GM06990 (cell line): Measurements from ENCODE around the gene ELK4.

Source experiments
- DNase-seq: peaks from one replicate; pipeline ENCODE4 v3.0.0-alpha.2; 2011; ENCODE audit not compliant: insufficient read length; ENCODE audit errors: extremely low read depth
- H3K27me3 ChIP-seq: replicated peaks from 2 replicates; pipeline ENCODE4 v1.6.0; 2011; ENCODE audit warnings: low read length; ENCODE audit not compliant: control insufficient read depth, insufficient read depth
- H3K36me3 ChIP-seq: 2 replicates; pipeline ENCODE4 v1.5.1; 2011; ENCODE audit warnings: low read length; ENCODE audit not compliant: control insufficient read depth, insufficient read depth
- H3K4me3 ChIP-seq: replicated peaks from 2 replicates; pipeline ENCODE4 v1.5.1; 2011; ENCODE audit warnings: low read depth, mild to moderate bottlenecking, control low read depth, low read length
- TF ChIP-seq, protein P1 (sequence below): IDR thresholded peaks from 2 replicates; pipeline ENCODE4 v1.5.1; 2011; ENCODE audit warnings: low read length, control low read depth, mild to moderate bottlenecking, inconsistent platforms; ENCODE audit not compliant: insufficient read depth, poor library complexity, severe bottlenecking

Gene ELK4

DNA sequence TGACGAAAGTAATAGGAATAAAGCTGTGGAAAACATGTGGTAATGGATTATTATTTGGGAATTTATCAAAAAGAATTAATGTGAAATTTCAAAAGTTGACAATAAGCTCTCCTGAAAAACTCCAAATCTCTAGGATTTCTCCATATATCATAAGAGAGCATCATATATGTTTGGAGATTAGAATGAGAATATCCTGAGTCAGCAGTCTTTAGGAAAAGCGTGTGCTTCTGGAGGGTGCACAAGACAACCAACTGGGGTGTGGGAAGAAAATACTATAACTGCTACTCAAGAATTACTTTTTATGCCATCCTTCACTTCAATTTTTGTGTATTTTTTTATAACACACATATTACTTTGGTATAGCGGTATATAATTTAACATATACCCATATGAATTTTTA is 19.7 kb downstream of the ELK4 start:
- no peak overlapping the region for H3K4me3 ChIP-seq
- peaks cover 1% of the 10 kb centered on the region; the same call in 1 of the 2 replicates for H3K36me3 ChIP-seq
- DNase-seq = no peak
- TF ChIP-seq, protein P1, sequence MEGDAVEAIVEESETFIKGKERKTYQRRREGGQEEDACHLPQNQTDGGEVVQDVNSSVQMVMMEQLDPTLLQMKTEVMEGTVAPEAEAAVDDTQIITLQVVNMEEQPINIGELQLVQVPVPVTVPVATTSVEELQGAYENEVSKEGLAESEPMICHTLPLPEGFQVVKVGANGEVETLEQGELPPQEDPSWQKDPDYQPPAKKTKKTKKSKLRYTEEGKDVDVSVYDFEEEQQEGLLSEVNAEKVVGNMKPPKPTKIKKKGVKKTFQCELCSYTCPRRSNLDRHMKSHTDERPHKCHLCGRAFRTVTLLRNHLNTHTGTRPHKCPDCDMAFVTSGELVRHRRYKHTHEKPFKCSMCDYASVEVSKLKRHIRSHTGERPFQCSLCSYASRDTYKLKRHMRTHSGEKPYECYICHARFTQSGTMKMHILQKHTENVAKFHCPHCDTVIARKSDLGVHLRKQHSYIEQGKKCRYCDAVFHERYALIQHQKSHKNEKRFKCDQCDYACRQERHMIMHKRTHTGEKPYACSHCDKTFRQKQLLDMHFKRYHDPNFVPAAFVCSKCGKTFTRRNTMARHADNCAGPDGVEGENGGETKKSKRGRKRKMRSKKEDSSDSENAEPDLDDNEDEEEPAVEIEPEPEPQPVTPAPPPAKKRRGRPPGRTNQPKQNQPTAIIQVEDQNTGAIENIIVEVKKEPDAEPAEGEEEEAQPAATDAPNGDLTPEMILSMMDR = no peak
- no peaks in the 10 kb centered on the region for H3K27me3 ChIP-seq

GRCh38 chr1:205610901-205611466 is 20.8 kb downstream of the ELK4 start:
- Histone ChIP-seq H3K27me3 (no peaks in the 10 kb centered on the region), H3K4me3 (no peak overlapping the region), H3K36me3 (peaks cover 6% of the 10 kb centered on the region)
- DNase-seq = no peak
- TF ChIP-seq, protein P1 = no peak

GRCh38 chr1:205610036-205610435 is 21.8 kb downstream of the ELK4 start:
- peaks cover 6% of the 10 kb centered on the region for H3K36me3 ChIP-seq
- H3K27me3 ChIP-seq = no peaks in the 10 kb centered on the region
- no peak overlapping the region for H3K4me3 ChIP-seq
- TF ChIP-seq, protein P1 = no peak
- DNase-seq = no peak

- peaks cover 4% of the 10 kb centered on the region for H3K36me3 ChIP-seq
- H3K4me3 ChIP-seq = no peak overlapping the region
- TF ChIP-seq, protein P1 = no peak
- no peaks in the 10 kb centered on the region for H3K27me3 ChIP-seq
- DNase-seq = no peak
Observed at GRCh38 chr1:205604825-205605505, 26.8 kb downstream of the ELK4 start.

DNA sequence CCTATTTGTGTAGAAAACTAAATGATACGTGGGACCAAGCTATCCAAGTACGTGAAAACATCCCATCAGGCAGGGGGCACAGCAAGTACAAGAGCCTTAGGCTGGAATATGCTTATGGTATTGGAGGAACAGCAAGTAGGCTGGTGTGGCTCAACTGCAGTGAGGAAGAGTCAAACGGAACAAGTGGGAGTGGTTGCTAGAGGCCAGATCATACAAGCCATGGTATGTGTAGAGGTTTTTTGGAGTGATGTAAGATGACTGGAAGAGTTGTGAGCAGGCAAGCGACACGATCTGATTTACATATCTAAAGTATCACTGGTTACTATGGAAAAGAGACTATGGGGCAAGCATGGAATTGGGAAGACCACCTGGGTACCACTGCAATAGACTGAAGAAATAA is 27.8 kb downstream of the ELK4 start:
- H3K4me3 ChIP-seq = no peak overlapping the region
- H3K36me3 ChIP-seq = peaks cover 4% of the 10 kb centered on the region
- no peaks in the 10 kb centered on the region for H3K27me3 ChIP-seq
- TF ChIP-seq, protein P1 = no peak
- no peak for DNase-seq
